Activated naive CD4-positive, alpha-beta T cell treated with anti-CD3 and anti-CD28 coated beads, Interleukin-2, amount 50 U/mL, for 24 hours (primary cell): ENCODE data around the gene KCTD8.

Experiments
- H3K27ac Mint-ChIP-seq: one replicate; pipeline ENCODE4 v1.8.0; 2021; ENCODE audit warnings: mild to moderate bottlenecking, mixed read lengths
- H3K27me3 Mint-ChIP-seq: one replicate; pipeline ENCODE4 v1.8.0; 2021; ENCODE audit warnings: mixed read lengths
- H3K36me3 Mint-ChIP-seq: one replicate; pipeline ENCODE4 v1.8.0; 2021; ENCODE audit warnings: mixed read lengths
- H3K4me1 Mint-ChIP-seq: one replicate; pipeline ENCODE4 v1.8.0; 2021; ENCODE audit warnings: mixed read lengths
- H3K4me3 Mint-ChIP-seq: one replicate; pipeline ENCODE4 v1.8.0; 2021; ENCODE audit warnings: mild to moderate bottlenecking, mixed read lengths
- H3K9me3 Mint-ChIP-seq: one replicate; pipeline ENCODE4 v1.8.0; 2021; ENCODE audit warnings: mixed read lengths

KCTD8 gene

GRCh38 chr4:44421330-44422065 lies 27.1 kb downstream of the KCTD8 start:
- Mint-ChIP-seq H3K36me3 (no peaks in the 10 kb centered on the region), H3K4me3 (no peak overlapping the region), H3K27ac (no peak overlapping the region)

GRCh38 chr4:44415251-44415650 lies 33.4 kb downstream of the KCTD8 start:
- no peaks in the 10 kb centered on the region for H3K27me3 Mint-ChIP-seq
- H3K4me3 Mint-ChIP-seq = no peak overlapping the region
- H3K4me1 Mint-ChIP-seq = no peaks in the 10 kb centered on the region

More at GRCh38 chr4:44421330-44422065, 27.1 kb downstream of the KCTD8 start:
- H3K27me3 Mint-ChIP-seq = no peaks in the 10 kb centered on the region
- H3K9me3 Mint-ChIP-seq = no peaks in the 10 kb centered on the region
- H3K4me1 Mint-ChIP-seq = no peaks in the 10 kb centered on the region

GRCh38 chr4:44368413-44369167 lies 80.0 kb downstream of the KCTD8 start:
- Mint-ChIP-seq H3K9me3 (no peaks in the 10 kb centered on the region), H3K27ac (no peak overlapping the region), H3K36me3 (no peaks in the 10 kb centered on the region), H3K27me3 (no peaks in the 10 kb centered on the region), H3K4me3 (no peak overlapping the region), H3K4me1 (no peaks in the 10 kb centered on the region)

More at GRCh38 chr4:44415251-44415650, 33.4 kb downstream of the KCTD8 start:
- Mint-ChIP-seq H3K9me3 (peaks cover 6% of the 10 kb centered on the region), H3K36me3 (no peaks in the 10 kb centered on the region), H3K27ac (no peak overlapping the region)

GRCh38 chr4:44354172-44354571 lies 94.4 kb downstream of the KCTD8 start:
- H3K9me3 Mint-ChIP-seq = no peaks in the 10 kb centered on the region
- no peaks in the 10 kb centered on the region for H3K4me1 Mint-ChIP-seq
- no peaks in the 10 kb centered on the region for H3K27me3 Mint-ChIP-seq
- no peak overlapping the region for H3K4me3 Mint-ChIP-seq
- H3K36me3 Mint-ChIP-seq = no peaks in the 10 kb centered on the region
- no peak overlapping the region for H3K27ac Mint-ChIP-seq

GRCh38 chr4:44351069-44351468 lies 97.5 kb downstream of the KCTD8 start:
- Mint-ChIP-seq H3K27me3 (no peaks in the 10 kb centered on the region), H3K27ac (no peak overlapping the region), H3K36me3 (no peaks in the 10 kb centered on the region), H3K9me3 (peaks cover 4% of the 10 kb centered on the region), H3K4me1 (no peaks in the 10 kb centered on the region), H3K4me3 (no peak overlapping the region)

GRCh38 chr4:44342800-44343199 lies 105.8 kb downstream of the KCTD8 start:
- Mint-ChIP-seq H3K4me3 (no peak overlapping the region), H3K27me3 (no peaks in the 10 kb centered on the region), H3K4me1 (no peaks in the 10 kb centered on the region), H3K27ac (no peak overlapping the region), H3K36me3 (no peaks in the 10 kb centered on the region), H3K9me3 (peaks cover 4% of the 10 kb centered on the region)

- no peaks in the 10 kb centered on the region for H3K4me1 Mint-ChIP-seq
- H3K27ac Mint-ChIP-seq = no peak overlapping the region
- peaks cover 8% of the 10 kb centered on the region for H3K9me3 Mint-ChIP-seq
- H3K27me3 Mint-ChIP-seq = no peaks in the 10 kb centered on the region
- no peak overlapping the region for H3K4me3 Mint-ChIP-seq
- H3K36me3 Mint-ChIP-seq = no peaks in the 10 kb centered on the region
Observed at GRCh38 chr4:44326741-44327140, 121.9 kb downstream of the KCTD8 start.

- H3K27ac Mint-ChIP-seq = no peak overlapping the region
Observed at GRCh38 chr4:44320833-44321232, 127.8 kb downstream of the KCTD8 start.

GRCh38 chr4:44319129-44319528 lies 129.5 kb downstream of the KCTD8 start:
- Mint-ChIP-seq H3K4me1 (no peaks in the 10 kb centered on the region), H3K27me3 (no peaks in the 10 kb centered on the region), H3K9me3 (peaks cover 14% of the 10 kb centered on the region)

More at GRCh38 chr4:44320833-44321232, 127.8 kb downstream of the KCTD8 start:
- H3K4me1 Mint-ChIP-seq = no peaks in the 10 kb centered on the region
- H3K4me3 Mint-ChIP-seq = no peak overlapping the region
- no peaks in the 10 kb centered on the region for H3K36me3 Mint-ChIP-seq
- H3K27me3 Mint-ChIP-seq = no peaks in the 10 kb centered on the region
- H3K9me3 Mint-ChIP-seq = peaks cover 18% of the 10 kb centered on the region

GRCh38 chr4:44313702-44314101 lies 134.9 kb downstream of the KCTD8 start:
- no peaks in the 10 kb centered on the region for H3K36me3 Mint-ChIP-seq
- no peak overlapping the region for H3K4me3 Mint-ChIP-seq
- no peak overlapping the region for H3K27ac Mint-ChIP-seq
- H3K4me1 Mint-ChIP-seq = no peaks in the 10 kb centered on the region
- H3K27me3 Mint-ChIP-seq = no peaks in the 10 kb centered on the region
- peaks cover 15% of the 10 kb centered on the region for H3K9me3 Mint-ChIP-seq

More at GRCh38 chr4:44319129-44319528, 129.5 kb downstream of the KCTD8 start:
- Mint-ChIP-seq H3K27ac (no peak overlapping the region), H3K36me3 (no peaks in the 10 kb centered on the region), H3K4me3 (no peak overlapping the region)

- no peaks in the 10 kb centered on the region for H3K4me1 Mint-ChIP-seq
- no peak overlapping the region for H3K4me3 Mint-ChIP-seq
- H3K9me3 Mint-ChIP-seq = peaks cover 17% of the 10 kb centered on the region
- H3K27ac Mint-ChIP-seq = no peak overlapping the region
- H3K36me3 Mint-ChIP-seq = no peaks in the 10 kb centered on the region
- no peaks in the 10 kb centered on the region for H3K27me3 Mint-ChIP-seq
Observed at GRCh38 chr4:44287505-44287904, 161.1 kb downstream of the KCTD8 start.

GRCh38 chr4:44279469-44279868 lies 169.1 kb downstream of the KCTD8 start:
- Mint-ChIP-seq H3K4me3 (no peak overlapping the region), H3K4me1 (no peaks in the 10 kb centered on the region), H3K27me3 (no peaks in the 10 kb centered on the region), H3K36me3 (no peaks in the 10 kb centered on the region), H3K27ac (no peak overlapping the region), H3K9me3 (peaks cover 4% of the 10 kb centered on the region)

- Mint-ChIP-seq H3K36me3 (no peaks in the 10 kb centered on the region), H3K4me1 (no peaks in the 10 kb centered on the region), H3K9me3 (peaks cover 4% of the 10 kb centered on the region)
Observed at GRCh38 chr4:44279066-44279465, 169.5 kb downstream of the KCTD8 start.

GRCh38 chr4:44257461-44257860 lies 191.1 kb downstream of the KCTD8 start:
- no peak overlapping the region for H3K4me3 Mint-ChIP-seq
- no peaks in the 10 kb centered on the region for H3K36me3 Mint-ChIP-seq
- H3K9me3 Mint-ChIP-seq = peaks cover 7% of the 10 kb centered on the region

More at GRCh38 chr4:44279066-44279465, 169.5 kb downstream of the KCTD8 start:
- Mint-ChIP-seq H3K27me3 (no peaks in the 10 kb centered on the region), H3K4me3 (no peak overlapping the region), H3K27ac (no peak overlapping the region)

GRCh38 chr4:44256414-44256813 lies 192.2 kb downstream of the KCTD8 start:
- no peaks in the 10 kb centered on the region for H3K36me3 Mint-ChIP-seq
- H3K4me1 Mint-ChIP-seq = no peaks in the 10 kb centered on the region
- H3K27me3 Mint-ChIP-seq = no peaks in the 10 kb centered on the region
- H3K27ac Mint-ChIP-seq = no peak overlapping the region
- no peak overlapping the region for H3K4me3 Mint-ChIP-seq
- H3K9me3 Mint-ChIP-seq = peaks cover 7% of the 10 kb centered on the region

More at GRCh38 chr4:44257461-44257860, 191.1 kb downstream of the KCTD8 start:
- Mint-ChIP-seq H3K27me3 (no peaks in the 10 kb centered on the region), H3K27ac (no peak overlapping the region), H3K4me1 (no peaks in the 10 kb centered on the region)

- H3K36me3 Mint-ChIP-seq = no peaks in the 10 kb centered on the region
- no peaks in the 10 kb centered on the region for H3K4me1 Mint-ChIP-seq
- H3K9me3 Mint-ChIP-seq = peaks cover 4% of the 10 kb centered on the region
- no peaks in the 10 kb centered on the region for H3K27me3 Mint-ChIP-seq
- H3K4me3 Mint-ChIP-seq = no peak overlapping the region
- no peak overlapping the region for H3K27ac Mint-ChIP-seq
Observed at GRCh38 chr4:44237643-44238042, 211.0 kb downstream of the KCTD8 start.
